Brain microvascular endothelial cell (primary cell): ENCODE measurements around the gene PAGE2.

ENCODE experiments used
- DNase-seq: peaks from one replicate; pipeline ENCODE4 v3.0.0-alpha.2; 2020
- H3K27ac ChIP-seq: fragments of 250-450 bp; sonication (Bioruptor Pico); 2 replicates; pipeline ENCODE4 v1.5.1; 2020; ENCODE audit warnings: mild to moderate bottlenecking, moderate library complexity
- H3K27me3 ChIP-seq: fragments of 250-450 bp; sonication (Bioruptor Pico); replicated peaks from 2 replicates; pipeline ENCODE4 v1.5.1; 2020; ENCODE audit warnings: mild to moderate bottlenecking
- H3K36me3 ChIP-seq: fragments of 250-450 bp; sonication (Bioruptor Pico); replicated peaks from 2 replicates; pipeline ENCODE4 v1.5.1; 2020; ENCODE audit warnings: mild to moderate bottlenecking
- H3K4me3 ChIP-seq: 2 replicates; pipeline ENCODE4 v1.5.1; 2011; ENCODE audit warnings: low read depth, mild to moderate bottlenecking, control low read depth, low read length, moderate library complexity
- in situ Hi-C: cut with HindIII; loops from 2 replicates; pipeline ENCODE4 v1.10.0; 2017; ENCODE audit warnings: low sequenced_read_pairs, low pct_ligation_motif_present
- TF ChIP-seq, protein P1 (sequence below): IDR thresholded peaks from 2 replicates; pipeline ENCODE4 v1.5.1; 2011; ENCODE audit warnings: low read depth, mild to moderate bottlenecking, moderate library complexity, low read length, control low read depth, inconsistent platforms; ENCODE audit errors: missing control alignments

The PAGE2 gene

DNA sequence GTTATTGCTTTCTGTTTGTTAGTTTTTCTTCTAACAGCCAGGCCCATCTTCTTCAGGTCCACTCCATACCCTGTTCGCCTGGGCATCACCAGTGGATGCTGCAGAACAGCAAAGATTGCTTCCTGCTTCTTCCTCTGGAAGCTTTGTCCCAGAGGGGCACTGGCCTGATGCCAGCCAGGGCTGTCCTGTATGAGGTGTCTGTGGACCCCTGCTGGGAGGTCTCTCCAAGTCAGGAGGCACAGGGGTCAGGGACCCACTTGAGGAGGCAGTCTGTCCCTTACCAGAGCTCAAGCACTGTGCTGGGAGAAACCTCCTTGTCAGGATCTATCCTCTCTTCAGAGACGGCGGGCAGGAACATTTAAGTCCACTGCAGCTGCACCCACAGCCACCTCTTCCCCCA, 16.5 kb upstream of the PAGE2 start:
- Histone ChIP-seq H3K4me3 (no peak overlapping the region), H3K27me3 (no peaks in the 10 kb centered on the region), H3K27ac (no peak overlapping the region), H3K36me3 (no peaks in the 10 kb centered on the region)
- no peak for DNase-seq
- TF ChIP-seq, protein P1, sequence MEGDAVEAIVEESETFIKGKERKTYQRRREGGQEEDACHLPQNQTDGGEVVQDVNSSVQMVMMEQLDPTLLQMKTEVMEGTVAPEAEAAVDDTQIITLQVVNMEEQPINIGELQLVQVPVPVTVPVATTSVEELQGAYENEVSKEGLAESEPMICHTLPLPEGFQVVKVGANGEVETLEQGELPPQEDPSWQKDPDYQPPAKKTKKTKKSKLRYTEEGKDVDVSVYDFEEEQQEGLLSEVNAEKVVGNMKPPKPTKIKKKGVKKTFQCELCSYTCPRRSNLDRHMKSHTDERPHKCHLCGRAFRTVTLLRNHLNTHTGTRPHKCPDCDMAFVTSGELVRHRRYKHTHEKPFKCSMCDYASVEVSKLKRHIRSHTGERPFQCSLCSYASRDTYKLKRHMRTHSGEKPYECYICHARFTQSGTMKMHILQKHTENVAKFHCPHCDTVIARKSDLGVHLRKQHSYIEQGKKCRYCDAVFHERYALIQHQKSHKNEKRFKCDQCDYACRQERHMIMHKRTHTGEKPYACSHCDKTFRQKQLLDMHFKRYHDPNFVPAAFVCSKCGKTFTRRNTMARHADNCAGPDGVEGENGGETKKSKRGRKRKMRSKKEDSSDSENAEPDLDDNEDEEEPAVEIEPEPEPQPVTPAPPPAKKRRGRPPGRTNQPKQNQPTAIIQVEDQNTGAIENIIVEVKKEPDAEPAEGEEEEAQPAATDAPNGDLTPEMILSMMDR, result no peak
- in situ Hi-C loops, result no loop called here

DNA sequence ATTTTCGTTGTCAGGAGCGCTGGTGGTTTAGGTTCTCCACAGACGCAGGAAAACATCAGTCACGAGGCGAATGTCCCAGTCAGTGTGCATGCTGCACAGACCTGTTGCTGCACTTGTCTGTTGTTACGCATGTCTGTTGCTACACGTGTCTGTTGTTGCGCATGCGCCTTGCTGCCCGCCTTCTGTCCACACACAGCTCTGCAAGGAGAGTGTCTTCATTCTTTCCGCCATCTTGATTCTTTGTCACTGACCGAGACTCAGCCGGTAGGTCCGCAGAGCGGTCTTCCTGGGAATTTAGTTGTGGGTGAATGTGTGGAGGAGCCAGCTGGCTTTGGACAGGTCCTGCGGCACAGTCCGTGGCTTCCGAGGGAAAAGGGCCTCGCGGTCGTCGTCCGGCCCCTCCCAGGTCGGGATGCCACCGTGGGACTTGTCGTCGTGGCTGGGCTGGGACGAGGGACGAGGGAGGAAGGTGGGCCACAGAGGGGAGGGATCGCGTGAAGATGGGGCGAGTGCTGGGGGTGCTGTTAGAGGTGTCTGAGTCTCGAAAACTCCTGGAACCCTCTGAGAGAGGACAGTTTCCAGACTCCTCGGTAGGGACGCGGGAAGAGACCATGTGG, 13.9 kb upstream of the PAGE2 start, which contains the start of gene PAGE2B:
Gene PAGE2B, plus strand, starts transcription at position 180 of the 617 bp plus-strand sequence. CDS start 1,012 bp downstream, outside the sequence.
- Histone ChIP-seq H3K27ac (no peak within 1 kb of the TSS), H3K27me3 (no peaks in the 10 kb centered on the region), H3K4me3 (no peak within 1 kb of the TSS), H3K36me3 (no peaks in the 10 kb centered on the region)
- in situ Hi-C loops, result no loop called here
- TF ChIP-seq, protein P1, result no peak
- DNase-seq, result no peak

DNA sequence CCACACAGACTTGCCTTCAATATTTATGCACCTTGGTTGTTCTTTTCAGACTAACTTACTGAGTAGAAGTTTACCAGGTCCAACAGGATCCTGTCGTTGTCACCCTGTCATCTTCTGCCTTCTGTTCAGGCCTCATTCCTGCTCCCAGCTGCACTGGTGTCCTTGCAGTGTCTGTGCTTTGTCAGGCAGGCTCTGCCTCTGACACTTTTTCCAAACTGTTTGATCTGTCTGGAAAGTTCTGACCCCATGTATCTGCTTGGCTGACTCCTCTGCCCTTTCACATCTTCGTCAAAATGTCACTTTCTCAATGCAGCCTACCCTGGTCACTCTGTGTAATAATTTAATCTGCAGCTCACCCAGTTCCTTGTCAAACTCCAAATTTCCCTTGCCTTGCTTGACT, 9.9 kb downstream of the PAGE2 start:
- TF ChIP-seq, protein P1, result no peak
- Histone ChIP-seq H3K27me3 (no peaks in the 10 kb centered on the region), H3K36me3 (no peaks in the 10 kb centered on the region), H3K27ac (no peak overlapping the region), H3K4me3 (no peak overlapping the region)
- no peak for DNase-seq
- in situ Hi-C loops, result no loop called here

DNA sequence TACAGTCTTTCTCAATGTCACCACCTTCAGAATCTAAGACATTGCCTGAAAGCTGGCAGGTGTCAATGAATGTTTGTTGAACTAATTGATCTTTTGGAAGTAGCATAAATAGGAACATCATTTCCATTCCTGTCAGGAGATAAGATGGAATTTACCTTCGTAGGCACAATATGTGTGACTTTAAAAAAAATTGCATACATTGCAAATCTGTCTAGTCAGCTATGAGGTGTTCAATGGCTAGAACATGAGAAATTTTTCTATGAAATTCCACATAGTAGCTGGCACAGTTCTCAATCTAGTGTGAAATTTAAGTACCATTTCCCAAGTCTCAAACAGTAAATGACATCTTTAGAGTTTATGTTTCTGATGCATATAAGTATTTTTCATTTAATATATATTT, 10.3 kb downstream of the PAGE2 start:
- no peaks in the 10 kb centered on the region for H3K27me3 ChIP-seq
- no peak for DNase-seq
- no peaks in the 10 kb centered on the region for H3K36me3 ChIP-seq
- no peak overlapping the region for H3K4me3 ChIP-seq
- no peak overlapping the region for H3K27ac ChIP-seq
- in situ Hi-C loops, result no loop called here
- TF ChIP-seq, protein P1, result no peak

DNA sequence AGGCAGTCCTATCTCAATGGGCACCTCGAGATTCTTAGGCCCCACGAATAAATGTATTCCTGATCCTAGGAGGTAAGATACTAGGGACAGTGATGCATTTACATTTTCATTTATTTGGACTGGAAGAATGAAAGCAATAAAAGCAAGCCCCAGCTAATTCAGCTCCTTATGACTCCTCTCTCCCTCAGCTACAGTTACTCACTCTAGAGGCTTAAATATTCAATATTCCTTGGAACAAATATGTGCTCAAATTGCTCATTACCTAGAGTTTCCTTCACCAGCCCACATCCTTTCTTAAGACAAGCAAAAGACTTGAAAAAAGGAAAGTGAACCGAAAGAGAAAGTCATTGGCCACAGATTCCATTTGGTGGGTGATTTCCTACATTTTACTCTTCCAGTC, 13.9 kb downstream of the PAGE2 start:
- Histone ChIP-seq H3K4me3 (no peak overlapping the region), H3K27ac (no peak overlapping the region), H3K27me3 (no peaks in the 10 kb centered on the region), H3K36me3 (no peaks in the 10 kb centered on the region)
- no peak for DNase-seq
- in situ Hi-C loops, result no loop called here
- TF ChIP-seq, protein P1, result no peak

DNA sequence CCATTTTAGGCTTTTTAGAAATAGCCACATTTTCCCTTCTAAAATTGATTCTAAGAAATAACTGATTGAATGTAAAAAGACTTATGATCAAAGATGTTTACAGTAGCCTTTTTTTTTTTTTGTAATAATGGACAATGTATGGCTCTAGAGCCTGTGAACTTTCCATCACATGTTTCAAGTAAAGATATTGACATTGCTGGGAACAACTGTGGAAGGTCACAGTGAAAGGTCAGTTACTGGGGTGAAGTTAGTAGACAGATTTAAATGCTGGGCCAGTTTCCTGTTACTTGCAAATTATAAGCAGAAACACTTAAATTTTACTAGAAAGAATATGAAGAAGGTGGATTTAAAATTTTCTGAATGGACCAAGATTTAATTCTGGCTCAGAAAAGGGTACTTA, 18.4 kb downstream of the PAGE2 start:
- no peak overlapping the region for H3K27ac ChIP-seq
- TF ChIP-seq, protein P1, result no peak
- in situ Hi-C loops, result no loop called here
- DNase-seq, result no peak
- no peaks in the 10 kb centered on the region for H3K36me3 ChIP-seq
- H3K4me3 ChIP-seq, result no peak overlapping the region
- H3K27me3 ChIP-seq, result no peaks in the 10 kb centered on the region
